Measurements from ENCODE around the gene NOXA1.

The NOXA1 gene

GRCh38 chr9:137427454-137428310 is 4.5 kb downstream of the NOXA1 start:
- no peak for DNase-seq

GRCh38 chr9:137428311-137428630 is 5.1 kb downstream of the NOXA1 start:
- no peak for DNase-seq

GRCh38 chr9:137428841-137429545 is 5.8 kb downstream of the NOXA1 start:
- peak; percentile 44 for DNase-seq

GRCh38 chr9:137429546-137429890 is 6.3 kb downstream of the NOXA1 start:
- peak; percentile 33 for DNase-seq

GRCh38 chr9:137429974-137430722 is 7.0 kb downstream of the NOXA1 start:
- DNase-seq: peak; percentile 83

- DNase-seq: no peak
Measured at GRCh38 chr9:137430723-137431415, 7.7 kb downstream of the NOXA1 start.

GRCh38 chr9:137431416-137431931 is 8.3 kb downstream of the NOXA1 start:
- DNase-seq: no peak

GRCh38 chr9:137432687-137433348 is 9.6 kb downstream of the NOXA1 start:
- DNase-seq: no peak

- no peak for DNase-seq
Measured at GRCh38 chr9:137433349-137433915, 10.2 kb downstream of the NOXA1 start.

- no peak for DNase-seq
Measured at GRCh38 chr9:137433916-137434431, 10.8 kb downstream of the NOXA1 start.

- DNase-seq: no peak
Measured at GRCh38 chr9:137434498-137435380, 11.5 kb downstream of the NOXA1 start.

GRCh38 chr9:137435381-137435891 is 12.2 kb downstream of the NOXA1 start:
- DNase-seq: no peak

- DNase-seq: peak; percentile 93
Measured at GRCh38 chr9:137435980-137436760, 13.0 kb downstream of the NOXA1 start.

GRCh38 chr9:137436761-137437600 is 13.8 kb downstream of the NOXA1 start:
- DNase-seq: no peak

GRCh38 chr9:137437691-137438590 is 14.7 kb downstream of the NOXA1 start:
- no peak for DNase-seq

GRCh38 chr9:137438591-137439157 is 15.5 kb downstream of the NOXA1 start:
- no peak for DNase-seq

GRCh38 chr9:137439158-137439714 is 16.0 kb downstream of the NOXA1 start:
- no peak for DNase-seq

All from RPMI8226 (cell line).